GM10266 (cell line): Measurements from ENCODE around the gene CACNA2D1.

ENCODE experiments used
- DNase-seq: peaks from one replicate; pipeline ENCODE4 v3.0.0; 2012; ENCODE audit errors: extremely low spot score
- TF ChIP-seq, protein P1 (sequence below): IDR thresholded peaks from 2 replicates; pipeline ENCODE4 v1.5.1; 2012; ENCODE audit warnings: mild to moderate bottlenecking, low read depth; ENCODE audit not compliant: control insufficient read depth, insufficient read depth; ENCODE audit errors: missing control alignments

Gene CACNA2D1

DNA sequence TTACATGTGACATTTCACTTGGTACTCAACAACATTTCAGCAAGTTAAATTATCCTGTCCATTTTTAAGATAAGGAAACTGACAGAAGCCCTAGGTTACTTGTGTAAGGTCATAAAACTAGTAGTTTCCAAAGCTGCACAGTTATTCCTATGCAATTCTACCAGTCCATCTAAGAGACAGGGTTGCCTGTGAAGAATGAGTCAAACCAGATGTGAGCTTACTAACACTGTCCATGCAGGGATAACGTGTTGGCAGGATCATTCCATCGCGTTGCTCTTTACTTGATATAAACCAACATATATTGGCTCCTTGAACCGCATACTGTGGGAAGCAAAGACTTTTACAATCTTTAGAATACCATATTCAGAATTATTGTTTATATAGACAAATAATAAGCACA, 392.8 kb downstream of the CACNA2D1 start:
- DNase-seq, result no peak
- TF ChIP-seq, protein P1, sequence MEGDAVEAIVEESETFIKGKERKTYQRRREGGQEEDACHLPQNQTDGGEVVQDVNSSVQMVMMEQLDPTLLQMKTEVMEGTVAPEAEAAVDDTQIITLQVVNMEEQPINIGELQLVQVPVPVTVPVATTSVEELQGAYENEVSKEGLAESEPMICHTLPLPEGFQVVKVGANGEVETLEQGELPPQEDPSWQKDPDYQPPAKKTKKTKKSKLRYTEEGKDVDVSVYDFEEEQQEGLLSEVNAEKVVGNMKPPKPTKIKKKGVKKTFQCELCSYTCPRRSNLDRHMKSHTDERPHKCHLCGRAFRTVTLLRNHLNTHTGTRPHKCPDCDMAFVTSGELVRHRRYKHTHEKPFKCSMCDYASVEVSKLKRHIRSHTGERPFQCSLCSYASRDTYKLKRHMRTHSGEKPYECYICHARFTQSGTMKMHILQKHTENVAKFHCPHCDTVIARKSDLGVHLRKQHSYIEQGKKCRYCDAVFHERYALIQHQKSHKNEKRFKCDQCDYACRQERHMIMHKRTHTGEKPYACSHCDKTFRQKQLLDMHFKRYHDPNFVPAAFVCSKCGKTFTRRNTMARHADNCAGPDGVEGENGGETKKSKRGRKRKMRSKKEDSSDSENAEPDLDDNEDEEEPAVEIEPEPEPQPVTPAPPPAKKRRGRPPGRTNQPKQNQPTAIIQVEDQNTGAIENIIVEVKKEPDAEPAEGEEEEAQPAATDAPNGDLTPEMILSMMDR, result no peak

DNA sequence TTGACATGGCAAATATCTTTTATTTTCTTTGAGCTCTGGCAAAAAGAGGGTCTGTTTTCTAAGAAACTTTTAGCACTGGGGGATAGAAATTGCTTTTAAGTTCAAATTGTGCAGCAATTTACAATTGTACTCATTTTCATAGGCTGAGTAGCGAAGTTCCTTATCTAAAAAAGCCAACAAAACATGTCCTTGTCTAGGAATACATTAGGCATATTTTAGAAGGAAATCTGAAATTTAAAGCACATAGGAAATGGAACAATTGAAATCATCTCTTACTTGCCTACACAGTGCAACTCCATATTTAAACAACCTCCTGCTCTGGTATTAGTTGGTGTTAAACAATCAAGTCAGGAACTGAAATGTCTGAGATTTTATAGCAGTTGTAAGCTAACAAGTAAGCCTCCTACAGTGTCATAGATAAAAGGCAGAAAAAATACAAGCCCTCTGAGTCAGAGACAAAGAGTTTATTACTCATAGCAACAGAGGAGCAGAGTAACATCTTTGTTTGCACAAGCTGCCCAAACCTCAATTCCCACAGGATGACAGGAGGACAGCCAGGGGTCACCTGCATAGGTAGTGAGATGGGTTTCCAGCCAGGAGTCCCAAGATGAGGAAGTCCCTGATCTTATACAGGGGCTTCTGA, 393.6 kb downstream of the CACNA2D1 start:
- no peak for DNase-seq
- TF ChIP-seq, protein P1, result no peak

DNA sequence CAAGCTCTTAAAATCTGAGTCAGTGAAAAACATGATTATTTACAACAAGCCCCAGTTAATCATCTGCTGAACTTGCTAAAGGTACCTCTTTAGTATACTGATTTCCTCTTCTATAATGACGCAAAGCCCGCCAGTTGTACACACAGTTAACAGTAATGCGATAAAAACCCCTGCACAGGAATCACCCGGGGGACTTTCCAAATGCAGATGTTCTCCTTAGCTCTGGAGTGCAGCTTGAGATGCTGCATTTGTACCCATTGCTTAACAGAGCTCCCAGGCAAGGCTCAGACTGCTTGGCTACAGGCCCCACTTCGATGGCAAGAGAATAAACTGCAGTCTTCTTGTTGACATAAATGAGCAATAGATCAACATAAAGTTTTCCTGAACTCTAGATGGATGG, 394.1 kb downstream of the CACNA2D1 start:
- TF ChIP-seq, protein P1, result no peak
- DNase-seq, result no peak

DNA sequence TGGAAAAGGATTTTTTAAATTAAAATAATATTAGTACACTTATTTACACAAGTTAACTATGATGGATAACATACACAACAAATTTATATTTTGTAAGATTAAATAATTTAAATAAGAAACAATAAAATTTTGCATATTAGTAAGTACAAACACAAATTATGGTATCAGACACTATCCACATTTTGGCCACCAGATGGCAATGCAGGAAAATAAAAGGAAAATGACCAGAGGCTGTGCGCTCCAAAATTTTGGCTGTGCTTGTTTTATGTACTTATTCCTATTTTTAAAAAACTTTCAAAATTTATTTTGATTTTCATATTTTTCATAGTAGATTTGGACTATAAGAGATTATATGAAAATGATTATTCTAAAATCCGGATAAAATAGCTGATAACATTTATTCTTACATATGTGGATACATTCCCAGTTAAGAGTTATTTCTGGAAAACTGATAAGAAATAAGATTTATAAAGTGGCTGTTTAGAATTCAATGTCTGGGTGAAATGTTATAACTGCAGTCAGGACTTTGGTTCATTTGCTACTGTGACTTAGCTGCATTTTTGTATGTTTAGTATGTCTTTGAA, 399.0 kb downstream of the CACNA2D1 start:
- DNase-seq, result peak; percentile 8
- TF ChIP-seq, protein P1, result peak; percentile 63

DNA sequence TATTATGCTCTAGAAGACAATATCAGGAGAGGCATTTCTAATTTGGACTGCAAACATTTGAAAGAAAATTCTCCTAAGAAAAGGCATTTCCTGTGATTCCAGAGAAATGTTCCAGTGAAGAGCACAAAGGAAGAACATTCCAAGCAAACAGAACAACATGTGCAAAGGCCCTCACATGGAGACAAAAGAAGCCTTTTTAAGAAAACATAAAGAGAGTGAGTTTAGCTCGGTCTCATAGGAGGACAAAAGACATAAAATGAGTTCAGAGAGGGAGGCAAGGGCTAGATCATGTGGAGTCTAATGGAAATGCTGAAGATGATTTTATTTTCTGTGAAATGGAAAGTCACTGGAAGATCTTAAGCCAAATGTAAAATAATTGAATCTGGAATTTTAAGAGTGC, 404.0 kb downstream of the CACNA2D1 start:
- DNase-seq, result no peak
- TF ChIP-seq, protein P1, result no peak

DNA sequence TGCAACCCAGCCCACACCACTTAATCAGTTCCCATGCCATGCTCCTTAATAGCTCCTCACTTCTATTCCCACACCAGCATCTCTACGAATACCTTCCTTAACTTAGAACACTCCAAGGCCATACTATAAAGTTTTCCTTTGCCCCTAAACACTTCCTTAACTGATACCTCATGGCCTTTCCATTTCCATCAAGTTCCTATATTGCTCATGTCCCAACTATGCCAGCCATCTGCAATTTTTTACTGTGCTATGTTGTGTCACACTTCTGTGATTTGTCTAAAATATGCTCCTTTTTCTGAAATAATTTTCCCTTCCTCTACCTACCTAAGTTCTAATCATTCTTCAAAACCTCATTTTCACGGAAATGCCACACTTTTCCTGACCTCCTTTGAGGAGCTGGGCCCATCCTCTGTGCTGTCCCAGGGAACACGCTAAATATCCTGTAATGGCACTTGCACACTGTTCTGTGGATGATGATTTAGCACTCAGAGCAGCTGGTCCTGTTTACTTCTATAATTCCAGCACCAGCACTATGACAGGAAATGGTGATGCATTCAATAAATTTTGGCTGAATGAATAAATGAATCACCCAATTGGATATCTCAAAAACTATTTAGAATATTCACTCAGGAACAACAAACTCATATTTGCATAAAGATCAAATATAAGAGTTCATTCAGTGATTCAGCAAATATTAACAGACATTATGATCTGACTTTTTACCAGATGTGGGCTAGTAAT, 407.3 kb downstream of the CACNA2D1 start:
- TF ChIP-seq, protein P1, result no peak

DNA sequence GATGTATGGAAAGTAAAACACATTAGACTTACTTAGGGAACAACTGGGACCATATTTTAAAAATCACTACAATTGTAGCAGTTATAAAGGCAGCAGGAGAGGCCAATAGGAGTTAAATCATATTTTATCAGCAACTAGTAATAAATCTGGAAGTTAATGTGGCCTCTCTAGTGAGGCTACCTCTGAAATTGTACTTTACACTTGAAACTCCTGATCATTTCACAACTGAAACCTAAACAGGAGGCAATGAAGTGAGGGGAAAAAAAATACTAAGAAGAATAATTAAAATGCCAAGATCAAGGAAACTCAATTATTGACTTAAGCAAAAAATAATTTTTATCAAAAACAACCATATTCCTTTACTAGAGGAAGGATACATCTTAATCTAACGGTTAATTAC, 408.1 kb downstream of the CACNA2D1 start:
- TF ChIP-seq, protein P1, result no peak
- no peak for DNase-seq

More for the DNA sequence above, 407.3 kb downstream of the CACNA2D1 start:
- no peak for DNase-seq
